Fibroblast of mammary gland (primary cell): Measurements from ENCODE around the gene AP3D1.

ENCODE experiments used
- DNase-seq: peaks from one replicate; pipeline ENCODE4 v3.0.0-alpha.2; 2010; ENCODE audit warnings: low read depth
- H3K4me3 ChIP-seq: 2 replicates; pipeline ENCODE4 v1.5.1; 2011; ENCODE audit warnings: low read depth, mild to moderate bottlenecking, low read length, moderate library complexity; ENCODE audit not compliant: control insufficient read depth
- TF ChIP-seq, protein P1 (sequence below): conservative IDR thresholded peaks from 2 replicates; pipeline ENCODE4 v1.5.1; 2011; ENCODE audit warnings: low read depth, low read length, inconsistent platforms; ENCODE audit not compliant: control insufficient read depth, insufficient read depth

The AP3D1 gene

DNA sequence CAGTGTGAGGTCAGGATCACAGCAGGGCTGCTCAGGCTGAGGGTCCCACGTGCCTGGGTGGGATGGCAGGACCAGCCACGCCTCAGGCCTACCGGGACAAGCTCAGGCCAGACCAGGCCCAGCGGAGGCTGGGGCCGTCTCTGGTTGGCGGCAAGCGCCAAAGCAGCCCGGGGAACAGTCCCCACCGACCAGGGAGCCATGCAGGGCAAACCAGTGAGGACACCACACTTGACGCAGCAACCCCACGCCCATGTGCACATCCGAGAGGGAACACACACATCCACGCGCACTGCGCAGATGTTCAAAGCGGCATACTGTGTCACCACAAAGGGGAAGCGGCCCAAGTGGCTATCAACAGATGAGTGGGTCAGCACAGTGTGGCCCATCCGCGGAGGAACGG lies 39.5 kb downstream of the AP3D1 start:
- no peak for DNase-seq
- H3K4me3 ChIP-seq: no peak overlapping the region
- TF ChIP-seq, protein P1, sequence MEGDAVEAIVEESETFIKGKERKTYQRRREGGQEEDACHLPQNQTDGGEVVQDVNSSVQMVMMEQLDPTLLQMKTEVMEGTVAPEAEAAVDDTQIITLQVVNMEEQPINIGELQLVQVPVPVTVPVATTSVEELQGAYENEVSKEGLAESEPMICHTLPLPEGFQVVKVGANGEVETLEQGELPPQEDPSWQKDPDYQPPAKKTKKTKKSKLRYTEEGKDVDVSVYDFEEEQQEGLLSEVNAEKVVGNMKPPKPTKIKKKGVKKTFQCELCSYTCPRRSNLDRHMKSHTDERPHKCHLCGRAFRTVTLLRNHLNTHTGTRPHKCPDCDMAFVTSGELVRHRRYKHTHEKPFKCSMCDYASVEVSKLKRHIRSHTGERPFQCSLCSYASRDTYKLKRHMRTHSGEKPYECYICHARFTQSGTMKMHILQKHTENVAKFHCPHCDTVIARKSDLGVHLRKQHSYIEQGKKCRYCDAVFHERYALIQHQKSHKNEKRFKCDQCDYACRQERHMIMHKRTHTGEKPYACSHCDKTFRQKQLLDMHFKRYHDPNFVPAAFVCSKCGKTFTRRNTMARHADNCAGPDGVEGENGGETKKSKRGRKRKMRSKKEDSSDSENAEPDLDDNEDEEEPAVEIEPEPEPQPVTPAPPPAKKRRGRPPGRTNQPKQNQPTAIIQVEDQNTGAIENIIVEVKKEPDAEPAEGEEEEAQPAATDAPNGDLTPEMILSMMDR: no peak

DNA sequence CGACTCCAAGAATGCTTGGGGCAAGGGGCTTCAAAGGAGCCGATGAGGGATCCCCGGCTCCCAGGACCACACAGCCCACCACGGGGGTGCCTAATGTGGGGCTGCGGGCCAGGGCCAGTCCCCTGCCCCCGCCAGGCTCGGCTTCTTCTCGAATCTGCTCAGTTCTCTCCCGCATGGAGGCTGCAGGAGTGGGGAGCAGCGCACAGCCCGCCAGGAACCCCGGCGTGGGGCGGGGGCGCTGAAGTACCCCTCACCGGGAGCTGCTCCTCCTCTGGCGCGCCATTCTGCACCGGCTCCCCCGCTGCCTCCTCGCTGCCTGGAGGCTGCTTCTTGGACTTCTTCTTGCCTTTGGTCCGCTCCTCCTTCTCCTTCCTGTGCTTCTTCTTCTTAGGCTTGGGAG lies 39.9 kb downstream of the AP3D1 start:
- no peak for DNase-seq
- TF ChIP-seq, protein P1: no peak
- no peak overlapping the region for H3K4me3 ChIP-seq

DNA sequence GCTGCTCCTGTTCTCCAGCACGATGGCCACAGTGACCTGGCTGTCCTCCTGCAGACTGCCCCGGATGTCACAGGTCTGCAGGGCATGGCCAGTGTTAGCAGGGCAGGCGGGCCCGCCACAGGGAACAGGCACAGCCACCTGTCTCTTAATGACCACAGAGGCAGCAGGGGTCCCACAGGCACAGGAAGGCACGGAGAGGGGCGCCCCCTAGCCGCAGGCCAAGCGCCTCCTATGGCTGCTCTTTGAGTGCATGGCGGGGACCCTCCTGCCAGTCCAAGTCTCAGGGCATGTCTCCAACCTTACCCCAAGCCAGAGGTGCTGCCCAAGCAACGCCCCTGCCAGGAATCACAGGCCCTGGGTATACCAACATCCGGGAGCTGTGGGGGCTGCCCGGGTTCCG lies 40.5 kb downstream of the AP3D1 start:
- TF ChIP-seq, protein P1: no peak
- DNase-seq: no peak
- H3K4me3 ChIP-seq: no peak overlapping the region

DNA sequence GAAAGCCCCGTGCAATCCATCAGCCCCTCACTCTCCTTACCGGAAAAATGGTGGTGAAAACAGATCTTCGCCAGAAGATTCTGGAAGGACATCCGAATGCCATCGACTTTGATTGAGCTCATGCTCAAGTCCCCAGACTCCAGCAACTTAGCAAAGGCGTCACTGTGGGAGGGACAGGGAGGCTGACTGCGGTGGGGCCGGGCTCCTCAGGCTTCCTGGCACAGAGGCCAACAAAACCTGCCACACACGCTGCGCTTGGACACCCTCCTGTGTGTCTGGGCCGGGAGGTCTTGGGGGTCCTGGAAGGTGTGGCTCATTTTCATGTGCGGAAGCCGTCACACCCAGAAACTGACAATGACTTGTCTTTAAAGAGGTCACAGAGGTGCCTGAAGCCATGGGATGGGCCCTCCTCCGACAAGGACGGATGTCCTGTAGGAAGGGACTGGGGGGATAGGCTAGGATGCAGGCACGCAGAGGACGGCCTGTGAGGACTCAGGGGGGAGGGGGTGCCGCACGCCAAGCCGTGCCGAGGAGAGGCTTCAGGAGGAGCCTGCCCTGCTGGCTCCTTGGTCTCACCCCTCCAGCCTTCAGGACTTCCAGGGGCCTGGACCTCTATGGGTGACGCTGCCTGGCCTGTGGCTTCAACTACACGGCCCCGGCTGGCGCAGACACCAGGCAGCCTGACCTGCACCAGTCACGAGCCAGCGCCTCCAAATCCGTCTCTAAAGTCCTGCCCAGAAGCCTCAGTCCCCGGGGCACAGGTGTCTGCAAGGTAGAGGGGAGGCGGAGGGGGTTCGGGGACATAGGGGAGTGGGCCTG lies 42.1 kb downstream of the AP3D1 start:
- TF ChIP-seq, protein P1: no peak
- DNase-seq: no peak
- no peak overlapping the region for H3K4me3 ChIP-seq

DNA sequence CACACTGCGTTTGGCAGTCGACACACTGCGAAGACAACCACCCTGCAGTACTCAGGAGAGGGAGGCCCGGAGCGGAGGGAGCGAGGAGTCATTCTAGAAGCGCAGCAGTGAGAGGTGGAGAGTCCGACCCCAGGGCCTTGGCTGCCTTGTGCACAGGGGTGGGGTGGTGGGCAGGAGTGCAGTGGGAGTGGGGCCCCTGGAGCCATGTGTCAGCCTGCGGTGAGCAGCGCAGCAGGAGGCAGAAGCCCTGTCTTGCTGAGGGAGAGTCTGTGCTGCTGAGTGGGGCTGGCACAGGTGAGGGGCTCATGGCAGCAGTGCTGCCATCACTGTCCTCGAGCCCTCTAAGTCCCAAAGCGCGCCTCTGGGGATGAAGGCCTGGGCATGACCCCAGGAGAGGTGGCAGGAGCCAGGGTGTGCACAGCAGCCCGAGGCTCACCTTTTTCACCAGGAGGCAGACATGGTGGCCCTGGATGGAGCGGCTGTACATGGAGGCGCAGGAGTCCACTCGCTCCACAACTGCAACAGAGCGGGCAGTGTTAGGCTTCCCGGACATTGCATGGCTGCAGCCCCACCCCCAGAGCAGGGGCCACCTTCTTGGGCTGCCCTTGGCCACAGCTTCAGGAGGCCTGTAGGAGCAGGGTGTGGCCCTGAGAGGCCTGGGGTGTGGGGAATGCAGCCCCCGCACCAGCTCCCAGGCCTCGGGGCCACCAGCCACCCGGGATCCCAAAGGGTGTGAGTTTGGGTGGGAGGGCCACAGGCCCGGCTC lies 42.9 kb downstream of the AP3D1 start:
- TF ChIP-seq, protein P1: no peak
- DNase-seq: no peak
- H3K4me3 ChIP-seq: no peak overlapping the region

DNA sequence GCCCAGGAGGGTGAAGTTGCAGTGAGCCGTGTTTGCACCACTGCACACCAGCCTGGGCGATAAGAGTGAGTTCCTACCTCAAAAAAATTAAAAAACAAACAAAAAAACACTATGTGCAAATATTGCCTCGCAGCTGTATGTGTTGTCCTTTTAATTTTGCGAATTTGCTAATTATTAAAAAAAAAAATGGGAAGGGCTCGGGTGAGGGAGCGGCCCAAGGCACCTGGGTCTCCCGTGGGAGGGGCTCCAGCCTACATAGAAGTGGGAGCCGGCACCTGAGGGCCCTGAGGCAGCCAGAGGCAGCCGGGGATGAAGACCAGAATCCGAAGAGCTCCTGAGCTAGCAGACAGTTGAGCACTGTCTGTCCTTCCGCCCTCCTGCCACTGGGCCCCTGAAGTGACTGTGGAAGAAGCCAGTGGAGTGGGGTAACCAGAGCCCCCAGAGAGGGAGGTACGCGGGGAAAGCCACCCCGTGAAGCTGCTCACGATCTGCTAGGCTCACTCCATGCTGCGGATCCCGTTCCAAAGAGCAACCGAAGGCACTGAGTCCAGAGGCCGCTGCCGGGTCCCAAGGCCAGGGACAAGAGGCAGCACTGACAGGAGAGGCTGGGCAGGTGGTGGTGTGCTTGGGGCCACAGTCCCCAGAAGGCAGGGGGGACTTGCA lies 48.2 kb downstream of the AP3D1 start:
- DNase-seq: no peak
- TF ChIP-seq, protein P1: no peak
- H3K4me3 ChIP-seq: no peak overlapping the region
